Measurements from ENCODE around the gene RRAD. TPM values are rescaled to one million over a fixed set of nuclear protein-coding genes. Genes with fewer than 3 reads are reported as not detected.

RRAD gene
- total RNA-seq, 1 experiment from 2014 or later: 0.19 TPM

DNA sequence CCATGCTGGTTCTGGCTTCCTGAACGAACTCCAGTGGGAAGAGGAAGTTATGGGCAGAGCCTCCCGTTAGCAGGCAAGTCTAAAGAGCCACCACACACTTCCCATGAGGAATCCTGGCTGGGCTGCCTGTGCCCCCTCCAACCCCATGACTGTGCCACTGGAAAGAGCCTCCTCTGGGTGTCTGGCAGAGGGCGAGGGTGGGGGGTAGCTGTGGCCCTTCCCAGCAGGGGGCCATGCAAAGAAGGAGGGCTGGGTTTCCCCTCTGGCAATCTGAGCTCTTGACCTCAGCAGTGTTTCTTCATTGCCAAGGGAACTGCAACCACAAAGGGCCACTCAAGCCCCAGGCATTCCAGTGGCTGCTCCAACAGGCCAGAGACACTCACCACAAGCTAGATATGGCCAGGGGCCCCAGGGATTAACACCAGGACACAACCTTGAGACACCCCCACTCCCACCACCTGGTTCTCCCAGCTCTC is 1.7 kb upstream of the RRAD start:
- no peak overlapping the region for H3K4me3 ChIP-seq (ENCODE audit: low read depth, low read length, poor library complexity, severe bottlenecking)
- H3K9me3 ChIP-seq (ENCODE audit: low read depth, low read length, poor library complexity, severe bottlenecking): no peaks in the 10 kb centered on the region
- no peak overlapping the region for H3K27ac ChIP-seq (ENCODE audit: low read depth, low read length, poor library complexity, severe bottlenecking)
- H3K4me1 ChIP-seq (ENCODE audit: insufficient read depth, low read length, poor library complexity, severe bottlenecking): peaks cover 7% of the 10 kb centered on the region
- H3K36me3 ChIP-seq (ENCODE audit: insufficient read depth, low read length, poor library complexity, severe bottlenecking): no peaks in the 10 kb centered on the region
- intact Hi-C loops (cut with micrococcal nuclease; ENCODE audit: unreplicated experiment): no loop called here
- TF ChIP-seq EZH2 (IDR thresholded peaks at IDR 0.05; ENCODE audit: borderline replicate concordance, low read depth, low read length, poor library complexity, severe bottlenecking): no peak
- TF ChIP-seq, protein P1, sequence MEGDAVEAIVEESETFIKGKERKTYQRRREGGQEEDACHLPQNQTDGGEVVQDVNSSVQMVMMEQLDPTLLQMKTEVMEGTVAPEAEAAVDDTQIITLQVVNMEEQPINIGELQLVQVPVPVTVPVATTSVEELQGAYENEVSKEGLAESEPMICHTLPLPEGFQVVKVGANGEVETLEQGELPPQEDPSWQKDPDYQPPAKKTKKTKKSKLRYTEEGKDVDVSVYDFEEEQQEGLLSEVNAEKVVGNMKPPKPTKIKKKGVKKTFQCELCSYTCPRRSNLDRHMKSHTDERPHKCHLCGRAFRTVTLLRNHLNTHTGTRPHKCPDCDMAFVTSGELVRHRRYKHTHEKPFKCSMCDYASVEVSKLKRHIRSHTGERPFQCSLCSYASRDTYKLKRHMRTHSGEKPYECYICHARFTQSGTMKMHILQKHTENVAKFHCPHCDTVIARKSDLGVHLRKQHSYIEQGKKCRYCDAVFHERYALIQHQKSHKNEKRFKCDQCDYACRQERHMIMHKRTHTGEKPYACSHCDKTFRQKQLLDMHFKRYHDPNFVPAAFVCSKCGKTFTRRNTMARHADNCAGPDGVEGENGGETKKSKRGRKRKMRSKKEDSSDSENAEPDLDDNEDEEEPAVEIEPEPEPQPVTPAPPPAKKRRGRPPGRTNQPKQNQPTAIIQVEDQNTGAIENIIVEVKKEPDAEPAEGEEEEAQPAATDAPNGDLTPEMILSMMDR (conservative IDR thresholded peaks at IDR 0.05; ENCODE audit: low read depth, low read length): no peak
- no peak for DNase-seq (ENCODE audit: low spot score)
- POLR2A ChIA-PET (ENCODE audit: low non-redundant PET): no interaction called here
- peaks cover 28% of the 10 kb centered on the region for H3K27me3 ChIP-seq (replicated peaks; ENCODE audit: insufficient read depth, low read depth, low read length, poor library complexity)
- BruUV-seq (replicated peaks): no TSS peak
- CTCF ChIA-PET: no interaction called here

DNA sequence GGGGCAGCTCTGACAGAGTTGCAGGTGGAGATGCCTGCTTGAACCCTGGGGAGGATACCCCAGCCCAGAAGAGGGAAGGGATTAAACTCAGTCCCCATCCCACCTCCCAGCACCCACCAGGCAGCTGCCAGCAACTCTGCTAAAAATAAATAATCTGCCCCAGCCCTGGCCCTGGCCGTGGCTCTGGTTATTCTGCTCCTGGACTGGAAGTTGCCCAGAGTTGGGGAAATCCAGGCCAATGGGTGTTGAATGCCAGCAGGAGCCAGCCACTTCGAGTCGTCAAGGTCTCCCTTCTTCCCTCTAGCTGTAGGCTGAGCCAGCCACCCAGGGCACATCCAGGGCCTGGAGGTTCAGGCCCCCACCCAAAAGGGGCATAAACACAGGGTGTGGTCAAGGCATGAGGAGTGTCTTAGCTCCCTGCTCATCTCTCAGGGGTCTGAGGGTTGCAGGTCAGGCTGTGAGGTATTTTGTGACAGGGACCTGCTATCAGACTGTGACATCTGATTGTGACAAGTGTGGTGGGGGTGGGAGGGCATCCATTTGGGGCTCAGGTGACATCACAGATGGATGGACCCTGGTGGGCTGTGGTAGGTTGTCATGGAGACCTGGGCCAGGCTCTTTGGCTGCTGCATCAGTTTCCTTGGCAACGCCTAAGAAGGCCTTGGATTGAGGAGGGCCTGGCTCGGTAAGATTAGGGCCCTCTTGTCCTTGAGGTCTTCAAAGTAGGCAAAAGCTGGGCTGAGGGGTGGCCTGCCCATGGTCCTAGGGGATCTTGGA is 1.0 kb upstream of the RRAD start:
- no TSS peak for BruUV-seq (replicated peaks)
- ChIA-PET POLR2A (ENCODE audit: low non-redundant PET) (no interaction called here), CTCF (no interaction called here)
- no peak overlapping the region for H3K27ac ChIP-seq (ENCODE audit: low read depth, low read length, poor library complexity, severe bottlenecking)
- no peaks in the 10 kb centered on the region for H3K9me3 ChIP-seq (ENCODE audit: low read depth, low read length, poor library complexity, severe bottlenecking)
- H3K36me3 ChIP-seq (ENCODE audit: insufficient read depth, low read length, poor library complexity, severe bottlenecking): no peaks in the 10 kb centered on the region
- DNase-seq (ENCODE audit: low spot score): no peak
- peaks cover 7% of the 10 kb centered on the region for H3K4me1 ChIP-seq (ENCODE audit: insufficient read depth, low read length, poor library complexity, severe bottlenecking)
- intact Hi-C loops (cut with micrococcal nuclease; ENCODE audit: unreplicated experiment): no loop called here
- TF ChIP-seq, protein P1 (conservative IDR thresholded peaks at IDR 0.05; ENCODE audit: low read depth, low read length): no peak
- TF ChIP-seq EZH2 (IDR thresholded peaks at IDR 0.05; ENCODE audit: borderline replicate concordance, low read depth, low read length, poor library complexity, severe bottlenecking): no peak
- H3K27me3 ChIP-seq (replicated peaks; ENCODE audit: insufficient read depth, low read depth, low read length, poor library complexity): peaks cover 28% of the 10 kb centered on the region
- H3K4me3 ChIP-seq (ENCODE audit: low read depth, low read length, poor library complexity, severe bottlenecking): no peak overlapping the region

DNA sequence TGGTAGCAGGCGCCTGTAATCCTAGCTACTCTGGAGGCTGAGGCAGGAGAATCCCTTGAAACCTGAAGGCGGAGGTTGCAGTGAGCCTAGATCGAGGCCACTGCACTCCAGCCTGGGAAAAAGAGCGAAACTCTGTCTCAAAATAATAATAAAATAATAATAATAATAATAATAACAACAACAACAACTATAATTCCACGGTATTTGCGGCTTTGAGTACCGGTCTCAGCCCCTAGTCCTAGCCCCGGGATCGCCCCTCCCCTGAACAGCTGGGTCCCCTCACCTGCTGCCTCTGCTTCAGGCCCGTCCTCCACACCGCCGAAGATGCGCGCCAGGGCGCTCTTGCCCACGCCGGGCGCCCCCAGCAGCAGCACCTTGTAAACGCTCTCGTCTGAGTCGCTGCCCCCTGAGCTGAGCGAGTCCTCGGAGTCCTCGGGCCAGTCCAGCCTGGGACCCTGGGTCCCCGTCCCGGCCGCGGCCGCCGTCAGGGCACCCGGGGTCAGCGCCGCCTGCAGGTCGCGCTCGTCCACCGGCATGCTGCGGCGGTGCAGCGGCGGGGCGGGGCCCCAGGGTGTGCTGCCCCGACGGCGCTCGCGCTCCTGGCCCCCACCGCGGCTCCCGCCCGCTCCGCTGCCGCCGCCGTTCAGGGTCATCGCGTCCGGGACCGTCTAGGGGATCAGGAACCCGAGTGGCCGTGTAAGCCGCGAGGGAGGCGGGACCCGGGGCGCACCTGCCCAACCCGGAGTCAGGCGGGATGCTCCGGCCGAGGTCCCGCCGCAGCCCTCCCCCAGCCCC is 611 bp downstream of the RRAD start:
- Histone ChIP-seq H3K27ac (ENCODE audit: low read depth, low read length, poor library complexity, severe bottlenecking) (no peak overlapping the region), H3K36me3 (ENCODE audit: insufficient read depth, low read length, poor library complexity, severe bottlenecking) (no peaks in the 10 kb centered on the region), H3K27me3 (replicated peaks; ENCODE audit: insufficient read depth, low read depth, low read length, poor library complexity) (peaks cover 28% of the 10 kb centered on the region), H3K4me1 (ENCODE audit: insufficient read depth, low read length, poor library complexity, severe bottlenecking) (peaks cover 7% of the 10 kb centered on the region), H3K9me3 (ENCODE audit: low read depth, low read length, poor library complexity, severe bottlenecking) (no peaks in the 10 kb centered on the region), H3K4me3 (ENCODE audit: low read depth, low read length, poor library complexity, severe bottlenecking) (peak overlapping the region; percentile 25)
- ChIA-PET POLR2A (ENCODE audit: low non-redundant PET) (no interaction called here), CTCF (no interaction called here)
- no peak for DNase-seq (ENCODE audit: low spot score)
- no TSS peak for BruUV-seq (replicated peaks)
- TF ChIP-seq, protein P1 (conservative IDR thresholded peaks at IDR 0.05; ENCODE audit: low read depth, low read length): 0 out of 2 replicates have a peak, but pooled peaks have one; percentile 16
- no peak for TF ChIP-seq EZH2 (IDR thresholded peaks at IDR 0.05; ENCODE audit: borderline replicate concordance, low read depth, low read length, poor library complexity, severe bottlenecking)
- intact Hi-C loops (cut with micrococcal nuclease; ENCODE audit: unreplicated experiment): no loop called here
